ENCODE results near the gene RASGRF2. TPM values are rescaled to one million over a fixed set of nuclear protein-coding genes. Genes with fewer than 3 reads are reported as not detected.
A peak's percentile ranks its signal among the peaks of the same experiment; 100 is the strongest.

RASGRF2 gene
- total and polyA plus RNA-seq, 2 of the 13 experiments (the other 11 are each of a cell fraction or from before 2014, with no cell fraction given): 23.6 to 29.0 TPM

GRCh38 chr5:80961376-80962281 is 1.5 kb downstream of the RASGRF2 start (continued):
- 0 out of 2 replicates have a peak, but pooled peaks have one; percentile 5 for TF ChIP-seq POLR2AphosphoS5 (IDR thresholded peaks at IDR 0.05; ENCODE audit: low read depth, low read length)
- TF ChIP-seq ZNF572 (CRISPR knock-in tag; IDR thresholded peaks at IDR 0.05): no peak
- no peak for TF ChIP-seq SMAD3 (CRISPR knock-in tag; IDR thresholded peaks at IDR 0.05)
- TF ChIP-seq NKX3-1 (CRISPR knock-in tag; IDR thresholded peaks at IDR 0.05): peak; percentile 76; the same call in 1 of the 2 replicates
- 0 out of 2 replicates have a peak, but pooled peaks have one; percentile 30 for TF ChIP-seq ZNF503 (CRISPR knock-in tag; IDR thresholded peaks at IDR 0.05)
- no peak for TF ChIP-seq ZNF710 (CRISPR knock-in tag; IDR thresholded peaks at IDR 0.05; ENCODE audit: borderline replicate concordance)
- TF ChIP-seq POGZ (CRISPR knock-in tag; IDR thresholded peaks at IDR 0.05): no peak
- peak; percentile 43 for TF ChIP-seq SAP130 (CRISPR knock-in tag; IDR thresholded peaks at IDR 0.05; ENCODE audit: low read depth)
- peak; percentile 5; the same call in 1 of the 2 replicates for TF ChIP-seq POLR2G (IDR thresholded peaks at IDR 0.05; ENCODE audit: low read depth, low read length)
- no peak for TF ChIP-seq DNMT1 (CRISPR knock-in tag; IDR thresholded peaks at IDR 0.05)
- TF ChIP-seq STAG1 (CRISPR knock-in tag; IDR thresholded peaks at IDR 0.05): peak; percentile 11; the same call in 1 of the 2 replicates
- TF ChIP-seq KAT7 (CRISPR knock-in tag; IDR thresholded peaks at IDR 0.05; ENCODE audit: borderline replicate concordance): no peak; the same call in 1 of the 2 replicates
- no peak for TF ChIP-seq HDAC1 (CRISPR knock-in tag; IDR thresholded peaks at IDR 0.05)
- no peak for TF ChIP-seq ZNF816 (CRISPR knock-in tag; IDR thresholded peaks at IDR 0.05; ENCODE audit: borderline replicate concordance)
- TF ChIP-seq SALL2 (CRISPR knock-in tag; IDR thresholded peaks at IDR 0.05): 0 out of 2 replicates have a peak, but pooled peaks have one; percentile 12
- 0 out of 2 replicates have a peak, but pooled peaks have one; percentile 10 for TF ChIP-seq DMAP1 (CRISPR knock-in tag; IDR thresholded peaks at IDR 0.05)
- TF ChIP-seq ZUFSP (CRISPR knock-in tag; IDR thresholded peaks at IDR 0.05; ENCODE audit: borderline replicate concordance): no peak
- TF ChIP-seq NR1H2 (CRISPR knock-in tag; IDR thresholded peaks at IDR 0.05; ENCODE audit: borderline replicate concordance, low read depth): no peak
- TF ChIP-seq HOXD1 (CRISPR knock-in tag; IDR thresholded peaks at IDR 0.05): no peak
- TF ChIP-seq NCOA1 (CRISPR knock-in tag; IDR thresholded peaks at IDR 0.05): no peak

Data from HepG2 (cell line).